Upper lobe of right lung (tissue), 1 donor: ENCODE data around the gene SCCPDH. TPM values are rescaled to one million over a fixed set of nuclear protein-coding genes. Genes with fewer than 3 reads are reported as not detected.

Experiments used
- ATAC-seq: fragments of 200-7000 bp; cut with Tn5 transposase; one replicate; pipeline ENCODE4 v1.9.1; 2020; ENCODE audit warnings: mild to moderate bottlenecking, moderate library complexity
- DNase-seq: peaks from one replicate; pipeline ENCODE4 v3.0.0-alpha.2; 2020
- H3K27ac ChIP-seq: fragments of 200-600 bp; one replicate; pipeline ENCODE4 v1.8.0; 2022
- H3K27me3 ChIP-seq: fragments of 200-600 bp; one replicate; pipeline ENCODE4 v1.8.0; 2022; ENCODE audit warnings: mild to moderate bottlenecking
- H3K36me3 ChIP-seq: fragments of 200-600 bp; one replicate; pipeline ENCODE4 v1.8.0; 2022
- H3K4me1 ChIP-seq: fragments of 200-600 bp; one replicate; pipeline ENCODE4 v1.8.0; 2022
- H3K4me3 ChIP-seq: fragments of 200-600 bp; one replicate; pipeline ENCODE4 v1.8.0; 2022; ENCODE audit warnings: mild to moderate bottlenecking
- H3K9me3 ChIP-seq: fragments of 200-600 bp; one replicate; pipeline ENCODE4 v1.8.0; 2022
- CTCF ChIP-seq: fragments of 200-600 bp; IDR thresholded peaks from one replicate; pipeline ENCODE4 v1.8.0; 2022; ENCODE audit warnings: antibody characterized with exemption
- intact Hi-C: fragments of 100-400 bp; cut with DNase I; formaldehyde crosslinking; loops from one replicate; pipeline ENCODE4 v1.11.0; 2022
- total RNA-seq: library from RNA; stranded (reverse); fragmentation: NEBNext Ultra II Directional; extraction: Animal tissue kit (Norgen Biotek cat#: 25700); gene quantifications from one replicate; pipeline ENCODE4 v1.2.1, GENCODE V29; 2021
- donor health status: DM: no; HTN: yes; CAD: no; lungs with severe emphysema.

Gene SCCPDH
- total RNA-seq, 1 donor from 2014 or later: 23.4 TPM

- Histone ChIP-seq H3K36me3 (peaks cover 38% of the 10 kb centered on the region), H3K27ac (no peak overlapping the region), H3K4me1 (no peaks in the 10 kb centered on the region), H3K27me3 (no peaks in the 10 kb centered on the region), H3K9me3 (no peaks in the 10 kb centered on the region), H3K4me3 (no peak overlapping the region)
- intact Hi-C loops: no loop called here
- TF ChIP-seq CTCF: no peak
- DNase-seq (no peak), ATAC-seq (no peak)
These were observed 54.5 kb downstream of the SCCPDH start for GRCh38 chr1:246778663-246779062.

GRCh38 chr1:246779561-246780175 is 55.5 kb downstream of the SCCPDH start:
- Histone ChIP-seq H3K4me1 (no peaks in the 10 kb centered on the region), H3K27ac (no peak overlapping the region), H3K36me3 (peaks cover 35% of the 10 kb centered on the region), H3K4me3 (no peak overlapping the region), H3K27me3 (no peaks in the 10 kb centered on the region), H3K9me3 (no peaks in the 10 kb centered on the region)
- no peak for DNase-seq
- intact Hi-C loops: no loop called here
- no peak for TF ChIP-seq CTCF
- no peak for ATAC-seq

GRCh38 chr1:246780264-246780663 is 56.1 kb downstream of the SCCPDH start:
- no peak overlapping the region for H3K27ac ChIP-seq
- H3K4me3 ChIP-seq: no peak overlapping the region
- DNase-seq: no peak
- H3K36me3 ChIP-seq: peaks cover 29% of the 10 kb centered on the region
- no peak for TF ChIP-seq CTCF
- no peaks in the 10 kb centered on the region for H3K27me3 ChIP-seq
- no peak for ATAC-seq
- no peaks in the 10 kb centered on the region for H3K4me1 ChIP-seq
- intact Hi-C loops: no loop called here
- H3K9me3 ChIP-seq: no peaks in the 10 kb centered on the region

- no peaks in the 10 kb centered on the region for H3K27me3 ChIP-seq
- no peaks in the 10 kb centered on the region for H3K4me1 ChIP-seq
- no peak overlapping the region for H3K27ac ChIP-seq
- DNase-seq (no peak), ATAC-seq (no peak)
- no peak for TF ChIP-seq CTCF
- H3K9me3 ChIP-seq: no peaks in the 10 kb centered on the region
- peaks cover 20% of the 10 kb centered on the region for H3K36me3 ChIP-seq
- intact Hi-C loops: no loop called here
- H3K4me3 ChIP-seq: no peak overlapping the region
These were observed 57.0 kb downstream of the SCCPDH start for GRCh38 chr1:246781212-246781611.

- H3K36me3 ChIP-seq: peaks cover 9% of the 10 kb centered on the region
- H3K4me3 ChIP-seq: no peak overlapping the region
- H3K9me3 ChIP-seq: no peaks in the 10 kb centered on the region
- no peak for DNase-seq
- no peak for TF ChIP-seq CTCF
- intact Hi-C loops: no loop called here
- no peaks in the 10 kb centered on the region for H3K4me1 ChIP-seq
- peak; percentile 44 for ATAC-seq
- no peak overlapping the region for H3K27ac ChIP-seq
- no peaks in the 10 kb centered on the region for H3K27me3 ChIP-seq
These were observed 58.1 kb downstream of the SCCPDH start for GRCh38 chr1:246782120-246782900.
